Keratinocyte (primary cell): ENCODE results near the gene CDC42.

Experiments
- CTCF ChIP-seq, 3 experiments: IDR thresholded peaks in 1 of 3; conservative IDR thresholded peaks in 1 of 3; optimal IDR thresholded peaks in 1 of 3; 2 replicates in 2 of 3; 3 replicates in 1 of 3; pipeline versions ENCODE3 to v1.5.1; 2011; ENCODE audit warnings: low read length in 3 of 3, mild to moderate bottlenecking in 3 of 3, moderate library complexity in 2 of 3, control low read depth in 1 of 3, inconsistent platforms in 1 of 3; ENCODE audit not compliant: insufficient read depth in 2 of 3; ENCODE audit errors: extremely low read depth in 1 of 3
- EZH2 ChIP-seq: IDR thresholded peaks from one replicate; pipeline ENCODE4 v1.6.1; 2012; ENCODE audit warnings: inconsistent platforms, mild to moderate bottlenecking, low read length, moderate library complexity

- TF ChIP-seq EZH2 (no peak), CTCF (optimal IDR thresholded peaks at IDR 0.05 in 1 of 3, IDR thresholded peaks at IDR 0.05 in 1 of 3, conservative IDR thresholded peaks at IDR 0.05 in 1 of 3; ENCODE audit: extremely low read depth in 1 of 3, insufficient read depth in 2 of 3, low read length in 3 of 3) (no peak)
These were observed 3.0 kb downstream of the CDC42 start for GRCh38 chr1:22055463-22055862.
